Measurements from ENCODE around the gene PSD2.

PSD2 gene

DNA sequence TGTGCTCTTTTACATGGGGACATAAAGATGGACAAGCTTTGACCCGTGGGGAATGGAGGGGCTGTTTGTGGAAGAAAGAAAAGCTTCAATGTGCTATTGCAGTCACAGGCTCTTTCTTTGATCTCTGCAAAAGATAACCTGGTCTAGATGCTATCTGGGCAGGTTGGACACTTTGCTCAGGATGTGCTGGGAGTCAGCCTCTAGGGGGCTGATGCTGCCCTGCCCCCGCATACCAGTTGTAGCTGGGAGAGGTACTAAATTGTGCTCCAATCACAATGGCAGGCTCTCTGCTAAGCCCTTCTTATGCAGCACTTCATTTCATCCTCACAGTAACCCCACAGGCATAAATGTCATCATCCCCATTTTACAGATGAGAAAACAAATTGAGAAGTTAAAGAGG is 67.2 kb downstream of the PSD2 start:
- in situ Hi-C loops (cut with HindIII; ENCODE audit: low sequenced_read_pairs), result no loop called here
- TF ChIP-seq, protein P1, sequence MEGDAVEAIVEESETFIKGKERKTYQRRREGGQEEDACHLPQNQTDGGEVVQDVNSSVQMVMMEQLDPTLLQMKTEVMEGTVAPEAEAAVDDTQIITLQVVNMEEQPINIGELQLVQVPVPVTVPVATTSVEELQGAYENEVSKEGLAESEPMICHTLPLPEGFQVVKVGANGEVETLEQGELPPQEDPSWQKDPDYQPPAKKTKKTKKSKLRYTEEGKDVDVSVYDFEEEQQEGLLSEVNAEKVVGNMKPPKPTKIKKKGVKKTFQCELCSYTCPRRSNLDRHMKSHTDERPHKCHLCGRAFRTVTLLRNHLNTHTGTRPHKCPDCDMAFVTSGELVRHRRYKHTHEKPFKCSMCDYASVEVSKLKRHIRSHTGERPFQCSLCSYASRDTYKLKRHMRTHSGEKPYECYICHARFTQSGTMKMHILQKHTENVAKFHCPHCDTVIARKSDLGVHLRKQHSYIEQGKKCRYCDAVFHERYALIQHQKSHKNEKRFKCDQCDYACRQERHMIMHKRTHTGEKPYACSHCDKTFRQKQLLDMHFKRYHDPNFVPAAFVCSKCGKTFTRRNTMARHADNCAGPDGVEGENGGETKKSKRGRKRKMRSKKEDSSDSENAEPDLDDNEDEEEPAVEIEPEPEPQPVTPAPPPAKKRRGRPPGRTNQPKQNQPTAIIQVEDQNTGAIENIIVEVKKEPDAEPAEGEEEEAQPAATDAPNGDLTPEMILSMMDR (IDR thresholded peaks at IDR 0.05; ENCODE audit: low read depth, low read length, missing control alignments), result peak; percentile 20
- DNase-seq (ENCODE audit: low read depth), result no peak
- no peak overlapping the region for H3K4me3 ChIP-seq (ENCODE audit: low read depth, low read length)

DNA sequence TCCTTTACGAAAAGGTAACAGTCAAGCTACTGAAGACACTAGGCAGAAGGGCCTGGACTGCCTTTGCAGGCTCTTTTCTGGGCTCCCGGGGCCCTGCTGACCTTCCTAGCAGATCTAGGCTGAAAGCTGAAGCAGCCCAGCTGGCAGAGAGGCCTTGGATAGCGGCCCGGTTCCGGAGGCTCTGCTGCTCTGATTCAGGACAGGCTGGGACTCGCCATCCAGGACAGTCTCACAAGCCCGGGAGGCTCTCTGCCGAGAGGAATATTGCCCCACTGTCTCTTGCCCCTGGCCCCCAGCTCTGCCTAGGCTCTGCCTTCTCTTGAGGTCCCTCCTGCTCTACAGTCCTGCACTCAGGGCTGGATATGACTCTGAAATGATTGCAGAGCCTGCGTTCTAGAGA is 67.8 kb downstream of the PSD2 start:
- in situ Hi-C loops (cut with HindIII; ENCODE audit: low sequenced_read_pairs), result no loop called here
- H3K4me3 ChIP-seq (ENCODE audit: low read depth, low read length), result no peak overlapping the region
- DNase-seq (ENCODE audit: low read depth), result no peak
- TF ChIP-seq, protein P1 (IDR thresholded peaks at IDR 0.05; ENCODE audit: low read depth, low read length, missing control alignments), result no peak

DNA sequence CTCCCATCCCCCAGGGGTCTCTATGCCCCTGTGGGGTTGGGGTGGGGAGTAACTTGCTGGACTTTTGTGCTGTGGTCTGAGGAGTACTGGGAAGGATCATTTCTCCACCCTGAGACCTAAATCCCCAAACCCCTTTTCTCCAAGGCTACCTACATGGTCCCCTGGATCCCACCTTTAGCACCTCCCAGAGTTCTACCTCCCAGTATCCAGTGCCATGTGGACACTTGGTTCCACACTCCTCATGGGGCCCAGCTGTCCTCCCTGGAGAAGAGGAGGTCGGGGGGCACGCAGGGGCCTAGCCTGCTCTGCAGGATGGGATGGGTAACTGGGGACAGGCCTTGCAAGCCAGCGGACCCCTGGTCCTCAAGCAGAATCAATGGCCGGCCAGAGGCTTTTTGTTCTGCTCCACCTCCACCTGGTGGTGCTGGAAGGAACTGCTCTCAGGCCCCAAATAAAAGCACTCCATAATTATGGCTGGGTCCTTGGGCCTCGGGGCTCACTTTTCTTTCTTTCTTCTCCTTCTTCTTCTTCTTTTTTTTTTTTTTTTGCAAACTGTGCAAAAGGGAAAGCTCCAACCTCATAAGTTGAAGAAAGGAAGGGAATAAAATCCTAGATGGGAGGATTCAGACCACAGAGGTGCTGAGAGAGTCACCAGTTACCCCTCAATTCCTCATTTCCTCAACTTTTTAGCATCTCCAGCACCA is 68.4 kb downstream of the PSD2 start:
- in situ Hi-C loops (cut with HindIII; ENCODE audit: low sequenced_read_pairs), result no loop called here
- H3K4me3 ChIP-seq (ENCODE audit: low read depth, low read length), result no peak overlapping the region
- DNase-seq (ENCODE audit: low read depth), result peak; percentile 28
- TF ChIP-seq, protein P1 (IDR thresholded peaks at IDR 0.05; ENCODE audit: low read depth, low read length, missing control alignments), result peak; percentile 92

DNA sequence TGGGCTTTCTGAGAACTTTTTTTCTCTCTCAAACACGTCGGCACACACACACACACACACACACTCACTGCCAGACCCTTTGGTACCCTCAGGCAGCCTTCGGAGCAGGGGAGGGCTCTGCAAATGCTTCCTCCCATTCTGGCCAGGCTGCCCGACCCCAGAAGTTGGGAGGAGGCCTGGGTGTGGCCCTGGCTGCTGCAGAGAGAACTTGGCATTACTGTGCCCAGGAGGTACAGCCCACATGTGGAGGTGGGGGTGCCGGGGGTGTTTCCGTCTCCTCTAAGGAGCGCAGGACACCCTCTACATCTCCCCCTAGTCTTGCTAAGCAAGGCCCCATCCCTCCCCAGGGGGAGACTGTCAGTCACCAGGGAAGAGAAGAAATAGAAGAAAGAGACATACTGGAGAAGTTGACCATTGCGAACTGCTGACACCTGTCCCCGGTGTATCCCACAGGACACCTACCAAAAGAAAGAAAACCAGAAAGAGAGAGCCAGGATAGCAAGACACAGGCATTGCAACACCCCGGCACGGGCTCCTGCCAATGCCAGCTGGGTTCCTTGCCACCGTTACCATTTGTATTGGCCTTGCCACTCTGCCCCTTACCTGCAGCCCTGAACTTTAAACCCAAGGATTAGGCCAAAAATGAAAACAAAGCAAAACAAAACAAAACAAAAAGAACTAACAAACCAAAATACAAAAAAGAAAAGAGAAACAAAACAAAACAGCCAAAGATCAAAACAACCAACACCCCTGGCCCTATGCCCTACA is 69.3 kb downstream of the PSD2 start:
- in situ Hi-C loops (cut with HindIII; ENCODE audit: low sequenced_read_pairs), result no loop called here
- no peak for DNase-seq (ENCODE audit: low read depth)
- no peak overlapping the region for H3K4me3 ChIP-seq (ENCODE audit: low read depth, low read length)
- TF ChIP-seq, protein P1 (IDR thresholded peaks at IDR 0.05; ENCODE audit: low read depth, low read length, missing control alignments), result no peak

DNA sequence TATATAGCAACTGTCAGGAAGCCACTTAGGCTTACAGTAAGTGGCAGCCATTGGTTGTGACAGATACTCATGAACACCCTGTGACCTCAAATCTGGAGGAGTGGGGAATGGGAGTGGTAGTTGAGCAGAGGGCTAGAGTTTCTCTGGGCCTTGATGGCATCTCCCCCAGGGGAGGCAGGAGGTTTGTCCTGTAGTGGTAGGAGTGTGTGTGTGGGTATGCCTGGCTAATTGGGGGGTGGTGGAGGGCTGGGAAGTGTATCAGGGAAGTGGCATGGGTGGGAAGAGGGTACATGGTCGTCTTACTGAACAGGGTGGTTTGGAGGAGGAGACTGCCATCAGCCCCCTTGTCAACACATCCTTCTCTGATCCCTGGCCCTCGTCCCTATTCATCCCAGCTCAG is 71.5 kb downstream of the PSD2 start:
- H3K4me3 ChIP-seq (ENCODE audit: low read depth, low read length), result no peak overlapping the region
- in situ Hi-C loops (cut with HindIII; ENCODE audit: low sequenced_read_pairs), result no loop called here
- DNase-seq (ENCODE audit: low read depth), result no peak
- TF ChIP-seq, protein P1 (IDR thresholded peaks at IDR 0.05; ENCODE audit: low read depth, low read length, missing control alignments), result no peak

DNA sequence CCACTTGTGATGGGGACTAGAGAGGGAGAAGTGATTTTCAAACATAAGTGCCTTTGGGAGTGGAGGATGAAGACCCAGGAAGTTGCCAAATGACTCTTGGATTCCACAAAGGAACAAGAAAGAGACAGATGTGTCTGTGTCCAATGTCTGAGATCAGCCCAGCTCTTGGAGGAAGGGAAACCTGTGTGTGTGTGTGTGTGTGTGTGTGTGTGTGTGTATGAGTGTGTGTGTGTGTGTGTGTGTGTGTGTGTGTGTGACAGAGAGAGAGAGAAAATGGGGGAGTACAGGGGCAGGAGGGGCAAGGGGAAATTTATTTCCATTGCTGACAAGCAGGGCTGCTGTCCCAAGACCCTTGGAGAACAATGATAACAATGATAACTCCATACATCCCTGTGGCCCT is 72.0 kb downstream of the PSD2 start:
- H3K4me3 ChIP-seq (ENCODE audit: low read depth, low read length), result no peak overlapping the region
- in situ Hi-C loops (cut with HindIII; ENCODE audit: low sequenced_read_pairs), result no loop called here
- TF ChIP-seq, protein P1 (IDR thresholded peaks at IDR 0.05; ENCODE audit: low read depth, low read length, missing control alignments), result no peak
- no peak for DNase-seq (ENCODE audit: low read depth)

Data from astrocyte of the cerebellum (primary cell).